Lung (tissue), 12 donors: ENCODE measurements around the gene SMARCA5. TPM values are rescaled to one million over a fixed set of nuclear protein-coding genes. Genes with fewer than 3 reads are reported as not detected.
"Not testable (repeated sequence)": the region's sequence is repeated elsewhere in the genome, so short reads cannot be mapped to it uniquely, and the experiment has no call there.

ENCODE experiments used
- ATAC-seq: fragments of 200-7000 bp; cut with Tn5 transposase; one replicate; pipeline ENCODE4 v1.9.1; 2020; ENCODE audit warnings: moderate number of reproducible peaks; ENCODE audit not compliant: insufficient read depth, low FRiP score
- DNase-seq, 3 donors: peaks; one replicate each; pipeline ENCODE4 v3.0.0-alpha.2; 2013 to 2017
- H3K27ac ChIP-seq, 2 donors: one replicate each; pipeline ENCODE4 v1.5.1; 2013; ENCODE audit warnings: mild to moderate bottlenecking in 2 of 2, moderate library complexity in 2 of 2, control low read depth in 1 of 2, inconsistent platforms in 1 of 2, low read depth in 1 of 2, low read length in 1 of 2
- H3K27me3 ChIP-seq, 3 donors: one replicate each; pipeline ENCODE4 v1.5.1; 2013; ENCODE audit warnings: low read length in 2 of 3; ENCODE audit not compliant: control insufficient read depth in 3 of 3, insufficient read depth in 3 of 3
- H3K36me3 ChIP-seq, 4 donors: one replicate each; pipeline ENCODE4 v1.5.1; 2013; ENCODE audit warnings: low read length in 4 of 4, mild to moderate bottlenecking in 1 of 4, moderate library complexity in 1 of 4; ENCODE audit not compliant: control insufficient read depth in 4 of 4, insufficient read depth in 4 of 4
- H3K4me1 ChIP-seq, 5 donors: one replicate each; pipeline ENCODE4 v1.5.1; 2013; ENCODE audit warnings: low read length in 5 of 5, mild to moderate bottlenecking in 2 of 5, moderate library complexity in 1 of 5; ENCODE audit not compliant: control insufficient read depth in 5 of 5, insufficient read depth in 5 of 5
- H3K4me3 ChIP-seq: one replicate; pipeline ENCODE4 v1.5.1; 2013; ENCODE audit warnings: mild to moderate bottlenecking, control low read depth, moderate library complexity
- H3K9ac ChIP-seq, 2 donors: one replicate each; pipeline ENCODE4 v1.5.1; 2013; ENCODE audit warnings: low read length in 2 of 2, control low read depth in 1 of 2; ENCODE audit not compliant: insufficient read depth in 1 of 2
- H3K9me3 ChIP-seq, 4 donors: one replicate each; pipeline ENCODE4 v1.5.1; 2013; ENCODE audit warnings: low read length in 3 of 4, mild to moderate bottlenecking in 1 of 4, moderate library complexity in 1 of 4; ENCODE audit not compliant: control insufficient read depth in 4 of 4, insufficient read depth in 3 of 4
- CTCF ChIP-seq: IDR thresholded peaks from 2 replicates; pipeline ENCODE4 v1.5.1; 2012; ENCODE audit warnings: mild to moderate bottlenecking; ENCODE audit errors: control extremely low read depth, extremely low read depth
- WGBS, 2 donors: extraction: QIAGEN DNeasy Blood & Tissue Kit; methylation state at CpG; one replicate each; pipeline ENCODE4 v1.1.7; 2013; 5-methylcytosine and 5-hydroxymethylcytosine counted together
- polyA plus RNA-seq, 2 donors: library from polyadenylated mRNA; stranded (reverse); fragments of 200-250 nt; gene quantifications; one replicate each; pipeline ENCODE4 v1.2.1, GENCODE V29; 2013
- total RNA-seq, 2 donors: library from RNA; depleted of rRNA in 1 of 2; stranded (reverse); fragments of >200 nt in 1 of 2; gene quantifications; one replicate each; pipeline ENCODE4 v1.2.1, GENCODE V29; 2014 to 2021
- donor health status: control.
- donor health status: control.
- donor health status: Bipolar disorder and iron deficiency.
- donor health status: healthy.
- donor health status: DM: yes; HTN: yes; CAD: no.

The SMARCA5 gene
- total and polyA plus RNA-seq, 4 donors = 17.4 to 241 (median 33.6) TPM

- DNase-seq (no peak), ATAC-seq (no peak)
- H3K4me3 ChIP-seq = peak overlapping the region; percentile 80
- H3K9me3 ChIP-seq = no peaks in the 10 kb centered on the region
- peaks cover 0 to 27% (median 9%) of the 10 kb centered on the region in 5 donors for H3K4me1 ChIP-seq
- no peak for TF ChIP-seq CTCF
- WGBS, 2 donors = 16 to 32% methylated on average over 5 of the region's 5 CpGs
- peak overlapping the region; percentile 97 to 99 for H3K27ac ChIP-seq
- H3K36me3 ChIP-seq = peaks cover 2 to 16% (median 8%) of the 10 kb centered on the region in 4 donors
- no peaks in the 10 kb centered on the region for H3K27me3 ChIP-seq
- peak overlapping the region; percentile 98 to 99 for H3K9ac ChIP-seq
Measured at GRCh38 chr4:143514901-143515300, 1.4 kb downstream of the SMARCA5 start.

DNA sequence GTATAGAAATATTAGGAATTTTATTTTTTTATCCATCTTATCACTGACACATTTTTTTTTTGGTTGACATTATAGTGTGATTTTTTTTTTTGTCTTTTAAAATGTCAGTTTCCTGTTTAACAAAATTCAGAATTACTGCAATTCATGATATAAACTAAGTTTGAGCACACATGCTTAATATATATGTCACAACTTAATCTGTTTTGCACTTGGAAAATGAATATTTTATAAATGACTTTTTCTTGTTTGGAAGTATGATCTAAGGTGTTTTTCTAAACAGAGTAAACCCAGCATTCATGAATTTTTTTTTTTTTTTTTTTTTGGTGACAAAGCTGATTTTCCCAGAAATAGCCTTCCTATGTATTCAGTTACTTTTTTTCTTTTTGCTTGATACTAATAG, 2.4 kb downstream of the SMARCA5 start:
- ATAC-seq (no peak), DNase-seq (no peak)
- Histone ChIP-seq H3K9me3 (no peaks in the 10 kb centered on the region), H3K4me3 (no peak overlapping the region), H3K27me3 (no peaks in the 10 kb centered on the region), H3K27ac (no peak overlapping the region), H3K4me1 (peaks cover 0 to 27% (median 9%) of the 10 kb centered on the region in 5 donors), H3K9ac (peak overlapping the region; percentile 5 to 99), H3K36me3 (peaks cover 2 to 19% (median 10%) of the 10 kb centered on the region in 4 donors)
- TF ChIP-seq CTCF = no peak

DNA sequence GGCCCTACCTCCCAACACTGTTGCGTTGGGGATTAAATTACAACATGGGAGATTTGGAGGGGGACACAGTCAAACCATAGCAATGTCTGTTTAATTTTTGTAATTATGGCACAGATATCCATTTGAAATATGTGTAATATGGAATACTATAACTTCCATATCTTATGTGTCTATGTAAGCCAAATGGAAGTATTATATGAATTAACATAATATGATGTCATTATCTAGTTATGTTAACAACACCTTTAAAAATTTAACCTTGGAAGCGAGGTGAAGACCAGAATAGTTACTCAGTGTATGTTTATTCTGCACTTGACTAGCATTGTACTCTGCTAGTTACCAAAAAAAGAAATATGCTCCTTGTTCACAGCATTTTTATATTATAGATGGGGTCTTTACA, 4.3 kb downstream of the SMARCA5 start:
- no peak overlapping the region for H3K27ac ChIP-seq
- H3K36me3 ChIP-seq = peaks cover 3 to 27% (median 17%) of the 10 kb centered on the region in 4 donors
- 77 to 97% methylated on average over 2 of the region's 2 CpGs for WGBS, 2 donors
- H3K27me3 ChIP-seq = no peaks in the 10 kb centered on the region
- H3K9ac ChIP-seq = no peak overlapping the region
- no peaks in the 10 kb centered on the region for H3K9me3 ChIP-seq
- DNase-seq = no peak
- no peak overlapping the region for H3K4me3 ChIP-seq
- TF ChIP-seq CTCF = no peak
- ATAC-seq = no peak
- H3K4me1 ChIP-seq = peaks cover 0 to 27% (median 7%) of the 10 kb centered on the region in 5 donors

DNA sequence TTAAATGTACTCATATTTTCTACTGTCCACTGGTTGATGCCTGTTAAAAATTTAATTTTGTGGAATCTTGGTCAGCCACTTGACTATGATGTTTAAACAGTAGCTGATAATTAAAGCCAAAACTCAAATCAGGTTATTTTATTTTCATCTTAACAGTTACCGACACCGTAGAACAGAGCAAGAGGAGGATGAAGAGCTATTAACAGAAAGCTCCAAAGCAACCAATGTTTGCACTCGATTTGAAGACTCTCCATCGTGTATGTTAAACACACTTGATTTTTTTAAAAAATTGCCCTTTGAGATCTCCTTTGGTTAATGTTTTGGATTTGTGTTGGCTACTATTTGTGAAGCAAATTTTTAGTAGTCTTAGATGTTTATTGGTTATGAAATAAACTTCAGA, 10.7 kb downstream of the SMARCA5 start:
- no peak for TF ChIP-seq CTCF
- Histone ChIP-seq H3K27me3 (no peaks in the 10 kb centered on the region), H3K4me3 (no peak overlapping the region), H3K4me1 (peaks cover 0 to 6% (median 0%) of the 10 kb centered on the region in 5 donors), H3K27ac (no peak overlapping the region), H3K36me3 (peaks cover 11 to 59% (median 28%) of the 10 kb centered on the region in 4 donors), H3K9ac (no peak overlapping the region), H3K9me3 (no peaks in the 10 kb centered on the region)
- WGBS, 2 donors = 78 to 94% methylated on average over 4 of the region's 4 CpGs
- ATAC-seq (peak; percentile 51), DNase-seq (peak in 1 of 3 donors; percentile 29)

DNA sequence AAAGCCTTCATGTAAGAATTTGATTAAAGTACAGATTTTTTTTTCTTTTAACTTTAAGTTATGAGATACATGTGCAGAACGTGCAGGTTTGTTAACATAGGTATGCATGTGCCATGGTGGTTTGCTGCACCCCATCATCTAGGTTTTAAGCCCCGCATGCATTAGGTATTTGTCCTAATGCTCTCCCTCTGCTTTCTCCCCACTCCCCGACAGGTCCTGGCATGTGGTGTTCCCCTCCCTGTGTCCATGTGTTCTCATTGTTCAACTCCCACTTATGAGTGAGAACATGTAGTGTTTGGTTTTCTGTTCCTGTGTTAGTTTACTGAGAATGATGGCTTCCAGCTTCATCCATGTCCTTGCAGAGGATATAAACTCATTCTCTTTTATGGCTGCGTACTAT, 14.5 kb downstream of the SMARCA5 start:
- not testable (repeated sequence) for DNase-seq, H3K9ac ChIP-seq, H3K4me3 ChIP-seq, ATAC-seq, H3K27me3 ChIP-seq, H3K4me1 ChIP-seq, H3K9me3 ChIP-seq, H3K27ac ChIP-seq
- WGBS, 2 donors = 84 to 89% methylated on average over 4 of the region's 4 CpGs
- H3K36me3 ChIP-seq = peaks cover 10 to 52% (median 32%) of the 10 kb centered on the region in 4 donors
